SK-N-SH (cell line): ENCODE measurements around the gene TDG.

Experiments
- REST ChIP-seq: IDR thresholded peaks from 2 replicates; pipeline ENCODE4 v1.6.1; 2012; ENCODE audit warnings: mild to moderate bottlenecking, low read depth, low read length, moderate library complexity
- RFX5 ChIP-seq: IDR thresholded peaks from 2 replicates; pipeline ENCODE4 v1.6.1; 2012; ENCODE audit warnings: mild to moderate bottlenecking, improper control_type of control experiment, low read length
- USF2 ChIP-seq: fragments of 150-350 bp; IDR thresholded peaks from 2 replicates; pipeline ENCODE4 v1.6.1; 2017; ENCODE audit warnings: antibody characterized with exemption, low read length, low read depth, borderline replicate concordance

- TF ChIP-seq RFX5 (no peak), REST (no peak), USF2 (no peak)
These were observed 5.0 kb upstream of the TDG start for GRCh38 chr12:103960616-103961227.
